GM21367 (cell line): ENCODE data around the gene ASMTL.
A peak's percentile ranks its signal among the peaks of the same experiment; 100 is the strongest.
"Not testable (repeated sequence)": the region's sequence is repeated elsewhere in the genome, so short reads cannot be mapped to it uniquely, and the experiment has no call there.

Experiments used
- ATAC-seq: cut with Tn5 transposase; IDR thresholded peaks from one replicate; pipeline ENCODE4 v1.9.1; 2021; ENCODE audit not compliant: unreplicated experiment

Gene ASMTL

GRCh38 chrX:1482530-1482928 is 29.8 kb upstream of the ASMTL start:
- not testable (repeated sequence) for ATAC-seq

GRCh38 chrX:1481636-1482529 is 29.2 kb upstream of the ASMTL start:
- ATAC-seq: peak; percentile 43

- no peak for ATAC-seq
Measured at GRCh38 chrX:1480082-1480785, 27.5 kb upstream of the ASMTL start.

GRCh38 chrX:1477801-1478458 is 25.2 kb upstream of the ASMTL start:
- ATAC-seq: no peak

- ATAC-seq: no peak
Measured at GRCh38 chrX:1477229-1477628, 24.5 kb upstream of the ASMTL start.

GRCh38 chrX:1476682-1477081 is 24.0 kb upstream of the ASMTL start:
- ATAC-seq: no peak

GRCh38 chrX:1475881-1476280 is 23.2 kb upstream of the ASMTL start:
- ATAC-seq: no peak

GRCh38 chrX:1475481-1475880 is 22.8 kb upstream of the ASMTL start:
- no peak for ATAC-seq

- ATAC-seq: not testable (repeated sequence)
Measured at GRCh38 chrX:1474593-1474992, 21.9 kb upstream of the ASMTL start.

- ATAC-seq: no peak
Measured at GRCh38 chrX:1472975-1473374, 20.3 kb upstream of the ASMTL start.

- ATAC-seq: peak; percentile 33
Measured at GRCh38 chrX:1468250-1468772, 15.6 kb upstream of the ASMTL start.

GRCh38 chrX:1466971-1467561 is 14.4 kb upstream of the ASMTL start:
- ATAC-seq: peak; percentile 42

GRCh38 chrX:1466232-1466661 is 13.5 kb upstream of the ASMTL start:
- no peak for ATAC-seq

- ATAC-seq: no peak
Measured at GRCh38 chrX:1465286-1466231, 12.8 kb upstream of the ASMTL start.

- no peak for ATAC-seq
Measured at GRCh38 chrX:1464971-1465285, 12.2 kb upstream of the ASMTL start.

GRCh38 chrX:1464041-1464970 is 11.6 kb upstream of the ASMTL start:
- no peak for ATAC-seq

GRCh38 chrX:1463581-1463980 is 10.9 kb upstream of the ASMTL start:
- no peak for ATAC-seq

- ATAC-seq: no peak
Measured at GRCh38 chrX:1462596-1463251, 10.0 kb upstream of the ASMTL start.
